Fibroblast of mammary gland (primary cell): Measurements from ENCODE around the gene SORCS1.

Experiments used
- DNase-seq: peaks from one replicate; pipeline ENCODE4 v3.0.0-alpha.2; 2010; ENCODE audit warnings: low read depth
- H3K4me3 ChIP-seq: 2 replicates; pipeline ENCODE4 v1.5.1; 2011; ENCODE audit warnings: low read depth, mild to moderate bottlenecking, low read length, moderate library complexity; ENCODE audit not compliant: control insufficient read depth
- CTCF ChIP-seq: conservative IDR thresholded peaks from 2 replicates; pipeline ENCODE4 v1.5.1; 2011; ENCODE audit warnings: low read depth, low read length, inconsistent platforms; ENCODE audit not compliant: control insufficient read depth, insufficient read depth

Gene SORCS1

GRCh38 chr10:106741006-106741530 lies 423.4 kb downstream of the SORCS1 start:
- DNase-seq: no peak
- no peak overlapping the region for H3K4me3 ChIP-seq
- TF ChIP-seq CTCF: no peak

GRCh38 chr10:106740071-106740470 lies 424.4 kb downstream of the SORCS1 start:
- TF ChIP-seq CTCF: no peak
- no peak overlapping the region for H3K4me3 ChIP-seq
- no peak for DNase-seq

GRCh38 chr10:106734220-106734619 lies 430.3 kb downstream of the SORCS1 start:
- H3K4me3 ChIP-seq: no peak overlapping the region
- TF ChIP-seq CTCF: no peak
- no peak for DNase-seq

GRCh38 chr10:106728232-106728631 lies 436.3 kb downstream of the SORCS1 start:
- no peak for DNase-seq
- TF ChIP-seq CTCF: no peak
- no peak overlapping the region for H3K4me3 ChIP-seq

GRCh38 chr10:106727170-106727569 lies 437.3 kb downstream of the SORCS1 start:
- no peak for TF ChIP-seq CTCF
- no peak for DNase-seq
- no peak overlapping the region for H3K4me3 ChIP-seq

GRCh38 chr10:106722524-106722923 lies 442.0 kb downstream of the SORCS1 start:
- TF ChIP-seq CTCF: no peak
- no peak overlapping the region for H3K4me3 ChIP-seq
- no peak for DNase-seq

- H3K4me3 ChIP-seq: no peak overlapping the region
- no peak for TF ChIP-seq CTCF
- DNase-seq: no peak
Measured at GRCh38 chr10:106720683-106721082, 443.8 kb downstream of the SORCS1 start.
